MM.1S (cell line): ENCODE measurements around the gene LRRC25.

Experiments
- DNase-seq: peaks from one replicate; pipeline ENCODE4 v3.0.0-alpha.2; 2015
- H2AFZ ChIP-seq: fragments of 300-600 bp; sonication (generic); 2 replicates; pipeline ENCODE4 v1.6.0; 2016; ENCODE audit warnings: antibody characterized with exemption, low read length
- H3F3A ChIP-seq: fragments of 300-600 bp; sonication (generic); 2 replicates; pipeline ENCODE4 v1.6.1; 2016; ENCODE audit warnings: mild to moderate bottlenecking, antibody characterized with exemption, low read length, moderate library complexity, mixed read lengths; ENCODE audit not compliant: insufficient read depth
- H3K27ac ChIP-seq: fragments of 300-600 bp; sonication (generic); 2 replicates; pipeline ENCODE4 v1.5.1; 2016; ENCODE audit warnings: mild to moderate bottlenecking, low read length
- H3K27me3 ChIP-seq: fragments of 300-600 bp; sonication (generic); replicated peaks from 2 replicates; pipeline ENCODE4 v1.6.0; 2016; ENCODE audit warnings: low read length; ENCODE audit not compliant: insufficient read depth
- H3K36me3 ChIP-seq: fragments of 300-600 bp; sonication (generic); replicated peaks from 2 replicates; pipeline ENCODE4 v1.6.1; 2016; ENCODE audit warnings: mild to moderate bottlenecking, low read length, mixed read lengths; ENCODE audit not compliant: insufficient read depth
- H3K4me1 ChIP-seq: fragments of 300-600 bp; sonication (generic); 2 replicates; pipeline ENCODE4 v1.6.1; 2016; ENCODE audit warnings: low read length, mixed read lengths
- H3K4me2 ChIP-seq: fragments of 300-600 bp; sonication (generic); 2 replicates; pipeline ENCODE4 v1.6.0; 2016; ENCODE audit warnings: low read depth, low read length
- H3K4me3 ChIP-seq: fragments of 300-600 bp; sonication (generic); 2 replicates; pipeline ENCODE4 v1.5.1; 2016; ENCODE audit warnings: low read length, mixed read lengths
- H3K79me2 ChIP-seq: fragments of 300-600 bp; sonication (generic); 2 replicates; pipeline ENCODE4 v1.6.1; 2016; ENCODE audit warnings: mixed run types, low read length, mixed read lengths
- H3K9ac ChIP-seq: fragments of 300-600 bp; sonication (generic); 2 replicates; pipeline ENCODE4 v1.6.1; 2016; ENCODE audit warnings: low read length, mixed read lengths
- H3K9me2 ChIP-seq: fragments of 300-600 bp; sonication (generic); replicated peaks from 2 replicates; pipeline ENCODE4 v1.6.1; 2016; ENCODE audit warnings: mild to moderate bottlenecking, low read length, mixed read lengths; ENCODE audit not compliant: insufficient read depth
- H3K9me3 ChIP-seq: fragments of 300-600 bp; sonication (generic); replicated peaks from 2 replicates; pipeline ENCODE4 v1.6.1; 2016; ENCODE audit warnings: mild to moderate bottlenecking, low read length, mixed read lengths; ENCODE audit not compliant: insufficient read depth
- H4K20me1 ChIP-seq: fragments of 300-600 bp; sonication (generic); 2 replicates; pipeline ENCODE4 v1.6.1; 2016; ENCODE audit warnings: mild to moderate bottlenecking, low read length, moderate library complexity, mixed read lengths; ENCODE audit not compliant: insufficient read depth
- EZH2 ChIP-seq: fragments of 300-600 bp; sonication (generic); optimal IDR thresholded peaks from 2 replicates; pipeline ENCODE3; 2017; ENCODE audit warnings: low read depth, mild to moderate bottlenecking, antibody characterized with exemption, low read length, mixed read lengths
- EZH2phosphoT487 ChIP-seq: fragments of 300-600 bp; sonication (generic); IDR thresholded peaks from 2 replicates; pipeline ENCODE4 v1.6.1; 2018; ENCODE audit warnings: antibody characterized with exemption, low read length
- TF ChIP-seq, protein P1 (sequence below): fragments of 300-600 bp; sonication (generic); IDR thresholded peaks from 2 replicates; pipeline ENCODE4 v1.5.1; 2016; ENCODE audit warnings: antibody characterized with exemption, low read length, mixed read lengths

The LRRC25 gene

DNA sequence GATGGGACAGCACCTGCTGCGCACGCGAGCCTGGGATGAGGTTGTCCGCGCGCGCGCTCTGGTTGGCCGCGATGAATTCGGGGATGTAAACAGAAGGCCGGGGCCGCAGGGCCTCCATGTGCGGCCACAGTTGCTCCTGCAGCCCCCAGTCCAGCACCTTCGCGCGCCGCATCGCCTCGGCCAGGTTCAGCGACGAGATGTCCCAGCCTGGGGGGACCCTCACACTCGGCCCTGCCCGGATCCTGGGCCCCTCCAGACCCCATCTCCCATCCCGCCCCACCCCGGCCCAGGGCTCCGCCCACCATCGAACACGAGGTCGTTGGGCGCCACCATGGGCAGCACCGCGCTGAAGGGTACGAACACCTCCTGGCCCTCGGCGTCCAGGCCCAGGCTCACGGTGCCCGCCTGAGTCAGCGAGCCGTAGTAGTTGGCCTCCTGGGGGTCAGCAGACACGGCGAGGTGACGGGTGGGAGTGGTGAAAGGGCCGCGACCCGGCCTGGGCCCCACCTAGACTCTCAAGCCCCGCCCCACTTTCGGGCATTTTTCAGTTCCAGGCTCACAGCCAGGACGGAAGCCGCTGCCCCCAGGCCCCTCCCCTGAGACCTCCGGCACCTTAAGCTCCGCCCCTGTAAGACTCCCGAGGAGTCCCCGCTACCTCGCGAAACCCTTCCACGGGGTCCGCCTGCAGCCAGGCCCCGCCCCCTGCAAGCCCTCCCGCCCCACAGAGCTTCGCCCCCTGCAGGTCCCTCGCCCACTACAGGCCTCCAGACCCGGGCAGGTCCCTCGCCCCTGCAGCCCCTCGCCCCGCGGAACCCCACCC lies 39.5 kb upstream of the LRRC25 start:
- Histone ChIP-seq H3F3A (peaks cover 17% of the 10 kb centered on the region; the same call in 1 of the 2 replicates), H3K27ac (no peak overlapping the region), H3K9ac (no peak overlapping the region), H4K20me1 (no peaks in the 10 kb centered on the region), H3K9me3 (no peaks in the 10 kb centered on the region), H3K36me3 (no peaks in the 10 kb centered on the region), H3K4me1 (no peaks in the 10 kb centered on the region), H3K9me2 (no peaks in the 10 kb centered on the region), H2AFZ (no peak overlapping the region), H3K4me3 (0 out of 2 replicates have a peak overlapping the region, but pooled peaks have one; percentile 31), H3K4me2 (peak overlapping the region; percentile 55; the same call in 1 of the 2 replicates), H3K79me2 (no peaks in the 10 kb centered on the region), H3K27me3 (peaks cover 16% of the 10 kb centered on the region; the same call in 1 of the 2 replicates)
- TF ChIP-seq EZH2phosphoT487 = no peak
- TF ChIP-seq, protein P1, sequence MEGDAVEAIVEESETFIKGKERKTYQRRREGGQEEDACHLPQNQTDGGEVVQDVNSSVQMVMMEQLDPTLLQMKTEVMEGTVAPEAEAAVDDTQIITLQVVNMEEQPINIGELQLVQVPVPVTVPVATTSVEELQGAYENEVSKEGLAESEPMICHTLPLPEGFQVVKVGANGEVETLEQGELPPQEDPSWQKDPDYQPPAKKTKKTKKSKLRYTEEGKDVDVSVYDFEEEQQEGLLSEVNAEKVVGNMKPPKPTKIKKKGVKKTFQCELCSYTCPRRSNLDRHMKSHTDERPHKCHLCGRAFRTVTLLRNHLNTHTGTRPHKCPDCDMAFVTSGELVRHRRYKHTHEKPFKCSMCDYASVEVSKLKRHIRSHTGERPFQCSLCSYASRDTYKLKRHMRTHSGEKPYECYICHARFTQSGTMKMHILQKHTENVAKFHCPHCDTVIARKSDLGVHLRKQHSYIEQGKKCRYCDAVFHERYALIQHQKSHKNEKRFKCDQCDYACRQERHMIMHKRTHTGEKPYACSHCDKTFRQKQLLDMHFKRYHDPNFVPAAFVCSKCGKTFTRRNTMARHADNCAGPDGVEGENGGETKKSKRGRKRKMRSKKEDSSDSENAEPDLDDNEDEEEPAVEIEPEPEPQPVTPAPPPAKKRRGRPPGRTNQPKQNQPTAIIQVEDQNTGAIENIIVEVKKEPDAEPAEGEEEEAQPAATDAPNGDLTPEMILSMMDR = no peak
- no peak for TF ChIP-seq EZH2
- peak; percentile 30 for DNase-seq

DNA sequence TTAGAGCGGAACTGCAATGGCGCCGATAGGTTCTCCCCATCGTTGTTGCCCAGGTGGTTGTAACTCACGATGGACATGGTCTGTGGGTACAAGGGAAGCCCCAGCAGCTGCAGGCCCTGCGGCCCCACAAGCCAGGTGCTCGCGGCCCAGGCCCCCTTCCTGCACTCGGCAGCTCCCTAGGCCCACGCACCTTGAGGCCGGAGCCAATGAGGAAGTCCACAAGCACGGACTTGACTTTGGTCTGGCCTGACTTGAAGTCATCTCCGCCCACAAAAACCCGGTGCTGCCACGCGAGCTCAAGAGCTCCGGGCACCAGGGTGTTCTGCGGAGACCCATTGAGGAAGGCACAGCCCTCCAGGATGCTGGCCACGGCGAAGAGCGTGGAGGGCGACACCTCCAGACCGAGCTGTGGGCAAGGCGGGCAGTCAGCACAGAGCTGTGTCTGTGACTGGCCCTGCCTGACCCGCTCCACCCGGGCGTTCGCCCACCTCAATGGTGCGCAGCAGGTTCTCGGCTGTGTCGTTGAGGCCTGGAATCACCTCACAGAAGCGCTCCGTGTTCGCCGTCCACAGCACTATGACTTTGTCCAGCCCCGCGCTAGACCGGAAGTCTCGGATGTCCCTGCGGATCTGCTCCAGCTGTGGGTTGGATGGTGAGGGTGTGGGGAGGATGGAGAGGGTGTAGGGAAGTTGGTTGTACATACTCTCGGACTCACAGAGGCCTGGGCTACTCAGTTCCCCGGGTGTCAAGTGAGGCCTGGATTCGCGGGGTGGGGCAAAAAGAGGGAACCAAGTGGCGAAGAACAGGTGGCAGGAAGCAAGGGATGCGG lies 38.6 kb upstream of the LRRC25 start:
- Histone ChIP-seq H3K9ac (no peak overlapping the region), H3K36me3 (no peaks in the 10 kb centered on the region), H3K27me3 (peaks cover 16% of the 10 kb centered on the region; the same call in 1 of the 2 replicates), H4K20me1 (no peaks in the 10 kb centered on the region), H3K79me2 (no peaks in the 10 kb centered on the region), H3K27ac (no peak overlapping the region), H3K4me1 (no peaks in the 10 kb centered on the region), H3K9me3 (no peaks in the 10 kb centered on the region), H3K4me2 (no peak overlapping the region), H2AFZ (no peak overlapping the region), H3K4me3 (no peak overlapping the region), H3K9me2 (no peaks in the 10 kb centered on the region), H3F3A (peaks cover 14% of the 10 kb centered on the region; the same call in 1 of the 2 replicates)
- no peak for DNase-seq
- no peak for TF ChIP-seq EZH2phosphoT487
- TF ChIP-seq, protein P1 = no peak
- TF ChIP-seq EZH2 = no peak

DNA sequence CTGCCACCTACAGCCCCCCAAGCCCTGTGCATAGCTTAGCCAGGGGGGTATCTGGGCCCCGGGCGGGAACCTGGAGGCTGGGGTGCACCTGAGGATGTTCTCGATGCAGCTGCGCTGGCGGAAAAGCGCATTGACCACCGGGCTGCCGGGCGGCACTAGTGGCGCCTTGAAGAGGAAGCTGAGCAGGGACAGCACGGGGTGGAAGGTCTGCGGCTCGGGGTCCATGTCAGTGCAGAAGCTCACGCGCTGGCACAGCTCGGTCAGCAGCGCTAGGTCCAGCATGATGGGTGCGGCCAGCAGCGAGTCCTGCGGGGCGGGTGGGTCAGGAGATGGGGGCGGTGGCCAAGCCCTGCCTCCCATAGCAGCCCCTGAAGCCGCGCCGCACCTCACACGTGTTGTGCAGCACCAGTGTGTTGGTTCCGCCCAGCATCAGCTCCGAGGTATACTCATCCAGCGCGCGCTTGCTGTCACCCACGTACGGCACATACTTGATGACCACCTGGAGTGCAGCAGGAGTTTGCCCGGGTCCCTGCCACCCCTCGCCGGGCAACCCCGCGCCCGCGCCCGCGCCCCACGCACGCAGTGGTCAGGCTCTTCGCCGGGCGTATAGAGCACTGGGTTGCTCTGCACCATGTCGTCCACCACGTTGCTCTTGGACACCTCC lies 37.9 kb upstream of the LRRC25 start:
- H2AFZ ChIP-seq = no peak overlapping the region
- H3K9me2 ChIP-seq = no peaks in the 10 kb centered on the region
- no peak overlapping the region for H3K9ac ChIP-seq
- H3K9me3 ChIP-seq = no peaks in the 10 kb centered on the region
- peaks cover 16% of the 10 kb centered on the region; the same call in 1 of the 2 replicates for H3K27me3 ChIP-seq
- no peak overlapping the region for H3K27ac ChIP-seq
- H3F3A ChIP-seq = peaks cover 9% of the 10 kb centered on the region; the same call in 1 of the 2 replicates
- H4K20me1 ChIP-seq = no peaks in the 10 kb centered on the region
- no peak for DNase-seq
- TF ChIP-seq EZH2phosphoT487 (no peak), EZH2 (no peak)
- TF ChIP-seq, protein P1 = no peak
- no peak overlapping the region for H3K4me3 ChIP-seq
- H3K4me2 ChIP-seq = no peak overlapping the region
- no peaks in the 10 kb centered on the region for H3K4me1 ChIP-seq
- no peaks in the 10 kb centered on the region for H3K36me3 ChIP-seq
- no peaks in the 10 kb centered on the region for H3K79me2 ChIP-seq
